Measurements from ENCODE around the gene LTK. TPM values are rescaled to one million over a fixed set of nuclear protein-coding genes. Genes with fewer than 3 reads are reported as not detected.

LTK gene
- total RNA-seq, 2 experiments from 2014 or later, result 9.7 to 9.9 TPM

DNA sequence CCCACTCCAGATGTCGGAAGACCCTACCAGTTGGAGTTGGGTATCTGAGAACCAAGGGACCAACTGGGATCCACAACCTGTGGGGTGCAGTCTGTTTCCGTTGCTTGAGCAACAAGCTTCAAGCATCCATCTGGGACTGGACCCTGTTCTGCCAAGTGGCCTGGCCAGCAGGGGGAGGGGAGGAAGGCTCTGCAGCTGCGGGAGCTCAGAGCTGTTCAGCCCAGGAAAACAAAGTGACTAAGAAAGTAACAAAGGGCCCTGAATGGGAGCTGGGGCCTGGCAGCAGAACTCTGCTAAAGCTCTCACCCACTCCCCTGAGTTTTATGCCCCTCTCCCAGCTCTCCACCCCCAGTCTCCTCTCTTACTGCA lies 48.1 kb upstream of the LTK start:
- Histone ChIP-seq H3K27ac (ENCODE audit: low read depth in 1 of 2, low read length in 2 of 2) (no peak overlapping the region), H3K36me3 (ENCODE audit: insufficient read depth, low read length) (no peaks in the 10 kb centered on the region), H3K4me3 (ENCODE audit: low read length) (no peak overlapping the region), H3K4me1 (ENCODE audit: insufficient read depth, low read length) (peaks cover 22% of the 10 kb centered on the region), H3K9me3 (ENCODE audit: control insufficient read depth in 1 of 2, insufficient read depth in 1 of 2, low read length in 2 of 2) (no peaks in the 10 kb centered on the region), H3K27me3 (ENCODE audit: control insufficient read depth in 1 of 2, insufficient read depth in 2 of 2, low read length in 2 of 2) (peaks cover 6 to 8% of the 10 kb centered on the region in 2 experiments)
- no peak overlapping the region for H3K4me3 Mint-ChIP-seq
- peaks cover 26% of the 10 kb centered on the region for H3K4me1 Mint-ChIP-seq (ENCODE audit: low read depth)
- intact Hi-C loops (cut with DNase I, micrococcal nuclease), result no loop called here
- no peaks in the 10 kb centered on the region for H3K9me3 Mint-ChIP-seq
- H3K27ac Mint-ChIP-seq, result no peak overlapping the region
- TF ChIP-seq, protein P1, sequence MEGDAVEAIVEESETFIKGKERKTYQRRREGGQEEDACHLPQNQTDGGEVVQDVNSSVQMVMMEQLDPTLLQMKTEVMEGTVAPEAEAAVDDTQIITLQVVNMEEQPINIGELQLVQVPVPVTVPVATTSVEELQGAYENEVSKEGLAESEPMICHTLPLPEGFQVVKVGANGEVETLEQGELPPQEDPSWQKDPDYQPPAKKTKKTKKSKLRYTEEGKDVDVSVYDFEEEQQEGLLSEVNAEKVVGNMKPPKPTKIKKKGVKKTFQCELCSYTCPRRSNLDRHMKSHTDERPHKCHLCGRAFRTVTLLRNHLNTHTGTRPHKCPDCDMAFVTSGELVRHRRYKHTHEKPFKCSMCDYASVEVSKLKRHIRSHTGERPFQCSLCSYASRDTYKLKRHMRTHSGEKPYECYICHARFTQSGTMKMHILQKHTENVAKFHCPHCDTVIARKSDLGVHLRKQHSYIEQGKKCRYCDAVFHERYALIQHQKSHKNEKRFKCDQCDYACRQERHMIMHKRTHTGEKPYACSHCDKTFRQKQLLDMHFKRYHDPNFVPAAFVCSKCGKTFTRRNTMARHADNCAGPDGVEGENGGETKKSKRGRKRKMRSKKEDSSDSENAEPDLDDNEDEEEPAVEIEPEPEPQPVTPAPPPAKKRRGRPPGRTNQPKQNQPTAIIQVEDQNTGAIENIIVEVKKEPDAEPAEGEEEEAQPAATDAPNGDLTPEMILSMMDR (IDR thresholded peaks at IDR 0.05), result no peak
- DNase-seq (no peak), ATAC-seq (ENCODE audit: poor library complexity) (no peak)
- no peaks in the 10 kb centered on the region for H3K36me3 Mint-ChIP-seq (ENCODE audit: low read depth)
- ChIA-PET CTCF (no interaction called here), POLR2A (interaction anchor here (1.0 kb wide), 1 partner anchor 17 kb away, joined by 3 read pairs; the partner anchor contains the start of gene RPAP1)
- peaks cover 25% of the 10 kb centered on the region for H3K27me3 Mint-ChIP-seq

DNA sequence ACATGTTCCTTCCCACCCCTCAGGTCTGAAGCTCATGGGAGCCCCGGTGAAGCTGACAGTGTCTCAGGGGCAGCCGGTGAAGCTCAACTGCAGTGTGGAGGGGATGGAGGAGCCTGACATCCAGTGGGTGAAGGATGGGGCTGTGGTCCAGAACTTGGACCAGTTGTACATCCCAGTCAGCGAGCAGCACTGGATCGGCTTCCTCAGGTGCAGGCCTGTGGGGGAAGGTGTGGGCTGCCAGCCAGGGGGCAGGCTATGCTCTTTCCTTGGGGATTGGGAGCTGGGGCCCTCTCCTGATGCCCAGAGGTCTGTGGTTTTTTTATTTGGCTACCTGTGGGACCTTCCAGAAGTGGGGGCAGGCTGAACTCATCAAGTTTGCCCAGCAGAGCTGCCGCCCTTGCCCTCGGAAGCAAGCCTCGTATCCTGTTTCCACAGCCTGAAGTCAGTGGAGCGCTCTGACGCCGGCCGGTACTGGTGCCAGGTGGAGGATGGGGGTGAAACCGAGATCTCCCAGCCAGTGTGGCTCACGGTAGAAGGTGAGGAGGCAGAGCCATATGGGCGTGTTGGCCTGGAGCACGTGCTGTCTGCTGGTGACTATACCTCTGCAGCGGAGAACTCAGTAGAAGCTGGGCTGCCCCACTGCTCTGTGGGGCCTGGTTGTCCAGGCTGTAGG lies 47.6 kb upstream of the LTK start:
- ATAC-seq (ENCODE audit: poor library complexity), result no peak
- H3K4me1 ChIP-seq (ENCODE audit: insufficient read depth, low read length), result peaks cover 22% of the 10 kb centered on the region
- peak overlapping the region; percentile 77 for H3K4me3 Mint-ChIP-seq

DNA sequence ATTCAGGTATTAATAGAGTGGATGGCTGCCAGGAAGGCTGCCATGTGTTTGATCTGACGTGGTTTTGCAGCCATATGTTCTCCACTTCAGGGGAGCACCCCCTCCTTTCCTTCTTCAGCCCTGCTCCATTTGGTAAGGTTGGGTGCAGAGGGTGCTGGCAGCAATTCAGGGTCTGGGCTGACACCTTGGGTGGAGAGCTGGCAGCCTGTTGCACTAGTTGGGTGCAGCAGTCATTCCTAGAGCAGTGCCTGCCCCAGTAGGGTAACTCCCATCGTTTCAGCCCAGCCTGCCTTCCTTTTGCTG lies 46.9 kb upstream of the LTK start:
- Mint-ChIP-seq H3K36me3 (ENCODE audit: low read depth) (no peaks in the 10 kb centered on the region), H3K9me3 (no peaks in the 10 kb centered on the region), H3K27me3 (peaks cover 25% of the 10 kb centered on the region), H3K4me3 (peak overlapping the region; percentile 77), H3K4me1 (ENCODE audit: low read depth) (peaks cover 26% of the 10 kb centered on the region), H3K27ac (peak overlapping the region; percentile 37)
- Histone ChIP-seq H3K27ac (ENCODE audit: low read depth in 1 of 2, low read length in 2 of 2) (no peak overlapping the region), H3K4me3 (ENCODE audit: low read length) (no peak overlapping the region), H3K9me3 (ENCODE audit: control insufficient read depth in 1 of 2, insufficient read depth in 1 of 2, low read length in 2 of 2) (no peaks in the 10 kb centered on the region), H3K4me1 (ENCODE audit: insufficient read depth, low read length) (peaks cover 22% of the 10 kb centered on the region), H3K36me3 (ENCODE audit: insufficient read depth, low read length) (no peaks in the 10 kb centered on the region), H3K27me3 (ENCODE audit: control insufficient read depth in 1 of 2, insufficient read depth in 2 of 2, low read length in 2 of 2) (peaks cover 6 to 8% of the 10 kb centered on the region in 2 experiments)
- ChIA-PET POLR2A (no interaction called here), CTCF (no interaction called here)
- intact Hi-C loops (cut with DNase I, micrococcal nuclease), result no loop called here
- DNase-seq, result no peak
- no peak for ATAC-seq (ENCODE audit: poor library complexity)
- TF ChIP-seq, protein P1 (IDR thresholded peaks at IDR 0.05), result no peak

More for the DNA sequence above, 47.6 kb upstream of the LTK start:
- Mint-ChIP-seq H3K4me1 (ENCODE audit: low read depth) (peaks cover 26% of the 10 kb centered on the region), H3K9me3 (no peaks in the 10 kb centered on the region), H3K36me3 (ENCODE audit: low read depth) (no peaks in the 10 kb centered on the region), H3K27me3 (peaks cover 25% of the 10 kb centered on the region), H3K27ac (no peak overlapping the region)
- Histone ChIP-seq H3K27ac (ENCODE audit: low read depth in 1 of 2, low read length in 2 of 2) (no peak overlapping the region), H3K9me3 (ENCODE audit: control insufficient read depth in 1 of 2, insufficient read depth in 1 of 2, low read length in 2 of 2) (no peaks in the 10 kb centered on the region), H3K27me3 (ENCODE audit: control insufficient read depth in 1 of 2, insufficient read depth in 2 of 2, low read length in 2 of 2) (peaks cover 6 to 8% of the 10 kb centered on the region in 2 experiments), H3K4me3 (ENCODE audit: low read length) (no peak overlapping the region), H3K36me3 (ENCODE audit: insufficient read depth, low read length) (no peaks in the 10 kb centered on the region)
- intact Hi-C loops (cut with DNase I, micrococcal nuclease), result no loop called here
- ChIA-PET CTCF (no interaction called here), POLR2A (interaction anchor here (1.0 kb wide), 1 partner anchor 17 kb away, joined by 3 read pairs; the partner anchor contains the start of gene RPAP1)
- no peak for DNase-seq
- TF ChIP-seq, protein P1 (IDR thresholded peaks at IDR 0.05), result no peak

Measured in CD4-positive, alpha-beta T cell (primary cell).